A172 (cell line): ENCODE results near the gene LRRC14B. TPM values are rescaled to one million over a fixed set of nuclear protein-coding genes. Genes with fewer than 3 reads are reported as not detected.
"Not testable (repeated sequence)": the region's sequence is repeated elsewhere in the genome, so short reads cannot be mapped to it uniquely, and the experiment has no call there.

Experiments used
- DNase-seq: peaks from one replicate; pipeline ENCODE4 v3.0.0-alpha.2; 2015; ENCODE audit warnings: low spot score
- total RNA-seq: library from RNA; depleted of rRNA; stranded (reverse); fragments of >200 nt; shearing (Covaris generic); gene quantifications from 2 replicates; pipeline ENCODE4 v1.2.3, GENCODE V29; 2014

The LRRC14B gene
- total RNA-seq, 1 experiment from 2014 or later = not detected

GRCh38 chr5:207599-207998, 16.3 kb downstream of the LRRC14B start:
- DNase-seq = no peak

GRCh38 chr5:208449-209114, 17.3 kb downstream of the LRRC14B start:
- no peak for DNase-seq

GRCh38 chr5:213803-214395, 22.6 kb downstream of the LRRC14B start:
- DNase-seq = no peak

GRCh38 chr5:215256-215655, 24.0 kb downstream of the LRRC14B start:
- DNase-seq = peak; percentile 42

GRCh38 chr5:216076-216475, 24.8 kb downstream of the LRRC14B start:
- not testable (repeated sequence) for DNase-seq

- DNase-seq = peak; percentile 89
These were observed 26.5 kb downstream of the LRRC14B start, which contains the start of the genes CCDC127 and SDHA for GRCh38 chr5:217494-218456. Gene CCDC127 (minus strand): TSS chr5:218153. CDS start chr5:216849, 1,304 bp downstream. Gene SDHA (plus strand): TSS chr5:218320. CDS start chr5:218356, 36 bp downstream.

- no peak for DNase-seq
These were observed 27.4 kb downstream of the LRRC14B start for GRCh38 chr5:218457-219291.

GRCh38 chr5:219460-219863, 28.2 kb downstream of the LRRC14B start:
- DNase-seq = peak; percentile 36

GRCh38 chr5:219991-220390, 28.7 kb downstream of the LRRC14B start:
- no peak for DNase-seq

GRCh38 chr5:222951-223715, 31.8 kb downstream of the LRRC14B start:
- DNase-seq = not testable (repeated sequence)

GRCh38 chr5:223791-224190, 32.5 kb downstream of the LRRC14B start:
- DNase-seq = no peak

- DNase-seq = no peak
These were observed 34.0 kb downstream of the LRRC14B start for GRCh38 chr5:225334-225733.

GRCh38 chr5:227375-227774, 36.1 kb downstream of the LRRC14B start:
- not testable (repeated sequence) for DNase-seq

GRCh38 chr5:228886-229285, 37.6 kb downstream of the LRRC14B start:
- no peak for DNase-seq

GRCh38 chr5:230711-231110, 39.4 kb downstream of the LRRC14B start:
- no peak for DNase-seq

- DNase-seq = no peak
These were observed 40.4 kb downstream of the LRRC14B start for GRCh38 chr5:231661-232060.

GRCh38 chr5:233426-233825, 42.1 kb downstream of the LRRC14B start:
- not testable (repeated sequence) for DNase-seq

- DNase-seq = no peak
These were observed 43.2 kb downstream of the LRRC14B start for GRCh38 chr5:234450-234849.

- DNase-seq = not testable (repeated sequence)
These were observed 44.2 kb downstream of the LRRC14B start for GRCh38 chr5:235527-235926.

- DNase-seq = not testable (repeated sequence)
These were observed 46.6 kb downstream of the LRRC14B start for GRCh38 chr5:237931-238330.
